NCI-H510A (cell line): ENCODE results near the gene OBSCN.

ENCODE experiments used
- DNase-seq: peaks from one replicate; lab custom pipeline; 2025; lab: John Stamatoyannopoulos, UW

The OBSCN gene

GRCh38 chr1:228289996-228290881 is 82.4 kb downstream of the OBSCN start:
- no peak for DNase-seq

GRCh38 chr1:228291906-228292608 is 84.2 kb downstream of the OBSCN start:
- no peak for DNase-seq

- DNase-seq, result no peak
Measured at GRCh38 chr1:228292609-228292911, 84.7 kb downstream of the OBSCN start.

GRCh38 chr1:228293393-228293792 is 85.5 kb downstream of the OBSCN start:
- no peak for DNase-seq

GRCh38 chr1:228293816-228294500 is 86.1 kb downstream of the OBSCN start:
- DNase-seq, result no peak

GRCh38 chr1:228294717-228295116 is 86.9 kb downstream of the OBSCN start:
- DNase-seq, result no peak

- no peak for DNase-seq
Measured at GRCh38 chr1:228295201-228295600, 87.4 kb downstream of the OBSCN start.

- DNase-seq, result no peak
Measured at GRCh38 chr1:228295981-228296380, 88.1 kb downstream of the OBSCN start.

GRCh38 chr1:228297242-228297641 is 89.4 kb downstream of the OBSCN start:
- no peak for DNase-seq

- DNase-seq, result no peak
Measured at GRCh38 chr1:228297822-228298221, 90.0 kb downstream of the OBSCN start.

GRCh38 chr1:228298471-228298870 is 90.6 kb downstream of the OBSCN start:
- DNase-seq, result no peak

- no peak for DNase-seq
Measured at GRCh38 chr1:228299211-228299610, 91.4 kb downstream of the OBSCN start.

- no peak for DNase-seq
Measured at GRCh38 chr1:228299901-228300300, 92.1 kb downstream of the OBSCN start.

GRCh38 chr1:228302086-228302485 is 94.2 kb downstream of the OBSCN start:
- DNase-seq, result no peak

- no peak for DNase-seq
Measured at GRCh38 chr1:228303596-228303995, 95.8 kb downstream of the OBSCN start.

GRCh38 chr1:228304225-228304624 is 96.4 kb downstream of the OBSCN start:
- no peak for DNase-seq

GRCh38 chr1:228304766-228305395 is 97.0 kb downstream of the OBSCN start:
- DNase-seq, result no peak

- DNase-seq, result no peak
Measured at GRCh38 chr1:228305721-228306152, 97.9 kb downstream of the OBSCN start.

GRCh38 chr1:228306275-228307217 is 98.7 kb downstream of the OBSCN start:
- DNase-seq, result no peak

- no peak for DNase-seq
Measured at GRCh38 chr1:228307218-228308023, 99.6 kb downstream of the OBSCN start.
